H9 (cell line): ENCODE results near the gene TSSC4. TPM values are rescaled to one million over a fixed set of nuclear protein-coding genes. Genes with fewer than 3 reads are reported as not detected.

Experiments
- DNase-seq: peaks from one replicate; pipeline ENCODE4 v3.0.0-alpha.2; 2017
- H2AFZ ChIP-seq: one replicate; pipeline ENCODE4 v1.6.1; 2013; ENCODE audit warnings: mild to moderate bottlenecking, low read length, control low read depth, moderate library complexity
- H2AK5ac ChIP-seq: 2 replicates; pipeline ENCODE4 v1.6.1; 2013; ENCODE audit warnings: low read length, control low read depth, mixed read lengths; ENCODE audit not compliant: insufficient read length
- H2BK120ac ChIP-seq: one replicate; pipeline ENCODE4 v1.6.1; 2013; ENCODE audit warnings: low read depth, mild to moderate bottlenecking, low read length, control low read depth, inconsistent platforms; ENCODE audit not compliant: poor library complexity, severe bottlenecking
- H2BK12ac ChIP-seq: 2 replicates; pipeline ENCODE4 v1.6.1; 2013; ENCODE audit warnings: low read length, control low read depth, mixed read lengths, low read depth; ENCODE audit not compliant: insufficient read length
- H2BK15ac ChIP-seq: 2 replicates; pipeline ENCODE4 v1.6.1; 2013; ENCODE audit warnings: low read depth, low read length, control low read depth
- H2BK20ac ChIP-seq: one replicate; pipeline ENCODE4 v1.6.1; 2013; ENCODE audit warnings: low read depth, mild to moderate bottlenecking, low read length, control low read depth, inconsistent platforms; ENCODE audit not compliant: poor library complexity, severe bottlenecking
- H2BK5ac ChIP-seq: 2 replicates; pipeline ENCODE4 v1.6.1; 2013; ENCODE audit warnings: low read length, control low read depth, mixed read lengths; ENCODE audit not compliant: insufficient read length
- H3K14ac ChIP-seq: 2 replicates; pipeline ENCODE4 v1.6.1; 2013; ENCODE audit warnings: low read length, control low read depth; ENCODE audit not compliant: insufficient read depth
- H3K18ac ChIP-seq: 2 replicates; pipeline ENCODE4 v1.6.1; 2013; ENCODE audit warnings: low read depth, mild to moderate bottlenecking, mixed read lengths, low read length, control low read depth; ENCODE audit not compliant: insufficient read length
- H3K23ac ChIP-seq: 2 replicates; pipeline ENCODE4 v1.6.1; 2013; ENCODE audit warnings: low read length, control low read depth, mixed read lengths, low read depth; ENCODE audit not compliant: insufficient read length
- H3K23me2 ChIP-seq: 2 replicates; pipeline ENCODE4 v1.6.1; 2013; ENCODE audit warnings: low read depth, mild to moderate bottlenecking, mixed read lengths, low read length, control low read depth; ENCODE audit not compliant: insufficient read length, poor library complexity, severe bottlenecking
- H3K27ac ChIP-seq: 2 replicates; pipeline ENCODE4 v1.5.1; 2013; ENCODE audit warnings: low read length, control low read depth, mixed read lengths, low read depth; ENCODE audit not compliant: insufficient read length
- H3K27me3 ChIP-seq: 2 replicates; pipeline ENCODE4 v1.6.1; 2013; ENCODE audit warnings: low read length, control low read depth, inconsistent platforms; ENCODE audit not compliant: insufficient read depth
- H3K4ac ChIP-seq: 2 replicates; pipeline ENCODE4 v1.6.1; 2013; ENCODE audit warnings: low read depth, mild to moderate bottlenecking, control low read depth, inconsistent platforms, low read length, moderate library complexity
- H3K4me1 ChIP-seq: 2 replicates; pipeline ENCODE4 v1.6.1; 2013; ENCODE audit warnings: low read length, control low read depth, inconsistent platforms; ENCODE audit not compliant: insufficient read depth
- H3K4me2 ChIP-seq: 2 replicates; pipeline ENCODE4 v1.6.1; 2013; ENCODE audit warnings: low read length, control low read depth, mixed read lengths; ENCODE audit not compliant: insufficient read length, insufficient read depth
- H3K56ac ChIP-seq: 2 replicates; pipeline ENCODE4 v1.6.1; 2013; ENCODE audit warnings: low read depth, mild to moderate bottlenecking, mixed read lengths, low read length, control low read depth; ENCODE audit not compliant: insufficient read length
- H3K79me1 ChIP-seq: 2 replicates; pipeline ENCODE4 v1.6.1; 2013; ENCODE audit warnings: low read depth, mild to moderate bottlenecking, moderate library complexity, low read length, control low read depth, inconsistent platforms; ENCODE audit not compliant: insufficient read depth, poor library complexity, severe bottlenecking
- H3K79me2 ChIP-seq: 2 replicates; pipeline ENCODE4 v1.6.1; 2013; ENCODE audit warnings: low read length, control low read depth, inconsistent platforms; ENCODE audit not compliant: insufficient read depth
- H3K9ac ChIP-seq: 2 replicates; pipeline ENCODE4 v1.6.1; 2013; ENCODE audit warnings: low read length, control low read depth, mixed read lengths; ENCODE audit not compliant: insufficient read length; ENCODE audit errors: extremely low read depth
- H3K9me3 ChIP-seq: one replicate; pipeline ENCODE4 v1.6.1; 2013; ENCODE audit warnings: low read depth, low read length, inconsistent platforms; ENCODE audit not compliant: control insufficient read depth
- H3T11ph ChIP-seq: one replicate; pipeline ENCODE4 v1.6.1; 2013; ENCODE audit warnings: mild to moderate bottlenecking, low read length, control low read depth, inconsistent platforms
- H4K20me1 ChIP-seq: one replicate; pipeline ENCODE4 v1.6.1; 2013; ENCODE audit not compliant: control insufficient read depth, insufficient read length, insufficient read depth
- H4K5ac ChIP-seq: 2 replicates; pipeline ENCODE4 v1.6.1; 2013; ENCODE audit warnings: low read depth, mild to moderate bottlenecking, mixed read lengths, low read length, control low read depth; ENCODE audit not compliant: insufficient read length
- H4K8ac ChIP-seq: replicated peaks from 2 replicates; pipeline ENCODE4 v1.6.1; 2013; ENCODE audit warnings: low read length, control low read depth, mixed read lengths, low read depth; ENCODE audit not compliant: insufficient read length
- H4K91ac ChIP-seq: 2 replicates; pipeline ENCODE4 v1.6.1; 2013; ENCODE audit warnings: low read depth, mild to moderate bottlenecking, moderate library complexity, mixed read lengths, low read length, control low read depth; ENCODE audit not compliant: insufficient read length
- H3K27ac Mint-ChIP-seq, 3 experiments: 2 replicates in 2 of 3; 3 replicates in 1 of 3; pipeline ENCODE4 v1.8.0; 2020 to 2021; ENCODE audit warnings: mixed read lengths in 3 of 3, mild to moderate bottlenecking in 1 of 3, moderate library complexity in 1 of 3
- H3K27me3 Mint-ChIP-seq: 2 replicates; pipeline ENCODE4 v1.8.0; 2021; ENCODE audit warnings: low read depth, mild to moderate bottlenecking, moderate library complexity, mixed read lengths
- H3K36me3 Mint-ChIP-seq, 3 experiments: 2 replicates in 2 of 3; 3 replicates in 1 of 3; pipeline ENCODE4 v1.8.0; 2020 to 2021; ENCODE audit warnings: low read depth in 3 of 3, mixed read lengths in 3 of 3; ENCODE audit not compliant: insufficient read depth in 1 of 3
- H3K4me1 Mint-ChIP-seq, 2 experiments: 2 replicates each; pipeline ENCODE4 v1.8.0; 2020; ENCODE audit warnings: mixed read lengths in 2 of 2
- H3K4me3 Mint-ChIP-seq, 2 experiments: 2 replicates in 1 of 2; 3 replicates in 1 of 2; pipeline ENCODE4 v1.8.0; 2020 to 2021; ENCODE audit warnings: mild to moderate bottlenecking in 2 of 2, mixed read lengths in 2 of 2, moderate library complexity in 1 of 2
- H3K9me3 Mint-ChIP-seq, 2 experiments: 2 replicates in 1 of 2; 3 replicates in 1 of 2; pipeline ENCODE4 v1.8.0; 2020; ENCODE audit warnings: mild to moderate bottlenecking in 2 of 2, mixed read lengths in 2 of 2, moderate library complexity in 1 of 2
- CTCF ChIP-seq: fragments of 200-600 bp; sonication (generic); conservative IDR thresholded peaks from 3 replicates; pipeline ENCODE4 v1.8.0; 2021; ENCODE audit warnings: antibody characterized with exemption, mild to moderate bottlenecking
- WGBS: extraction: QIAGEN DNeasy Blood & Tissue Kit; methylation state at CpG from one replicate; pipeline ENCODE4 v1.1.7; 2013; ENCODE audit warnings: missing lambda C conversion rate, low lambda C conversion rate, mixed read lengths; ENCODE audit not compliant: insufficient read length; ENCODE audit errors: extremely low coverage; 5-methylcytosine and 5-hydroxymethylcytosine counted together
- total RNA-seq: library from RNA; stranded (reverse); gene quantifications from 2 replicates; pipeline ENCODE4 v1.2.1, GENCODE V29; 2021

Gene TSSC4
- total RNA-seq, 1 experiment from 2014 or later: 51.0 TPM

GRCh38 chr11:2376751-2377451 lies 23.6 kb upstream of the TSSC4 start, which contains the start of gene CD81:
Gene CD81 (plus strand): TSS chr11:2377310. CDS start chr11:2377550, 240 bp downstream.
- no peak for TF ChIP-seq CTCF
- Histone ChIP-seq H2AFZ (no peak within 1 kb of the TSS), H3K14ac (peak within 1 kb of the TSS; percentile 44; the same call in 1 of the 2 replicates), H2BK20ac (no peak within 1 kb of the TSS), H3K9me3 (no peaks in the 10 kb centered on the region), H3K9ac (peak within 1 kb of the TSS; percentile 72), H4K5ac (no peak within 1 kb of the TSS), H3K18ac (peak within 1 kb of the TSS; percentile 27), H4K20me1 (no peaks in the 10 kb centered on the region), H2BK5ac (no peak within 1 kb of the TSS), H3K56ac (no peak within 1 kb of the TSS), H4K8ac (no peak within 1 kb of the TSS), H3K23ac (no peak within 1 kb of the TSS), H2BK120ac (no peak within 1 kb of the TSS), H3K27me3 (no peaks in the 10 kb centered on the region; the same call in 1 of the 2 replicates), H3K4ac (no peak within 1 kb of the TSS), H2BK12ac (no peak within 1 kb of the TSS), H3K4me2 (peak within 1 kb of the TSS; percentile 57), H3K79me1 (no peaks in the 10 kb centered on the region), H3K27ac (no peak within 1 kb of the TSS), H3K4me1 (no peaks in the 10 kb centered on the region), H3K23me2 (peaks cover 11% of the 10 kb centered on the region), H4K91ac (no peak within 1 kb of the TSS), H2AK5ac (no peak within 1 kb of the TSS), H3T11ph (no peak within 1 kb of the TSS), H2BK15ac (no peak within 1 kb of the TSS), H3K79me2 (peaks cover 30% of the 10 kb centered on the region; the same call in 1 of the 2 replicates)
- H3K27me3 Mint-ChIP-seq: peaks cover 4% of the 10 kb centered on the region
- peaks cover 2 to 8% (median 7%) of the 10 kb centered on the region in 3 experiments for H3K36me3 Mint-ChIP-seq
- peaks cover 0 to 2% of the 10 kb centered on the region in 2 experiments; a peak in 1 of 5 replicates for H3K9me3 Mint-ChIP-seq
- no CpG with 5 or more reads among the region's 65 CpGs for WGBS
- peak within 1 kb of the TSS in 1 of 3 experiments; percentile 55; a peak in 2 of 7 replicates for H3K27ac Mint-ChIP-seq
- peaks cover 9 to 17% of the 10 kb centered on the region in 2 experiments for H3K4me1 Mint-ChIP-seq
- H3K4me3 Mint-ChIP-seq: peak within 1 kb of the TSS; percentile 87 to 92
- DNase-seq: peak; percentile 54
